ENCODE data around the gene HSD17B8.
A peak's percentile ranks its signal among the peaks of the same experiment; 100 is the strongest.
"Not testable (repeated sequence)": the region's sequence is repeated elsewhere in the genome, so short reads cannot be mapped to it uniquely, and the experiment has no call there.

Gene HSD17B8

GRCh38 chr6:33205191-33206026, 954 bp downstream of the HSD17B8 start:
- no peak for DNase-seq (ENCODE audit: low read depth in 1 of 2, low spot score in 1 of 2)

GRCh38 chr6:33206027-33206863, 1.8 kb downstream of the HSD17B8 start:
- no peak for DNase-seq (ENCODE audit: low read depth in 1 of 2, low spot score in 1 of 2)

- no peak for DNase-seq (ENCODE audit: low read depth in 1 of 2, low spot score in 1 of 2)
Measured at GRCh38 chr6:33206864-33207551, 2.6 kb downstream of the HSD17B8 start.

GRCh38 chr6:33207552-33208090, 3.2 kb downstream of the HSD17B8 start:
- no peak for DNase-seq (ENCODE audit: low read depth in 1 of 2, low spot score in 1 of 2)

- DNase-seq (ENCODE audit: low read depth in 1 of 2, low spot score in 1 of 2), result peak; percentile 71 to 81
Measured at GRCh38 chr6:33208091-33208967, 3.9 kb downstream of the HSD17B8 start, which contains the start of gene RING1. Gene RING1, plus strand, starts transcription at chr6:33208500. Its CDS starts 323 bp downstream, at chr6:33208823.

- no peak for DNase-seq (ENCODE audit: low read depth in 1 of 2, low spot score in 1 of 2)
Measured at GRCh38 chr6:33209856-33210255, 5.4 kb downstream of the HSD17B8 start.

- no peak for DNase-seq (ENCODE audit: low read depth in 1 of 2, low spot score in 1 of 2)
Measured at GRCh38 chr6:33211136-33211535, 6.7 kb downstream of the HSD17B8 start.

- no peak for DNase-seq (ENCODE audit: low read depth in 1 of 2, low spot score in 1 of 2)
Measured at GRCh38 chr6:33211666-33212422, 7.4 kb downstream of the HSD17B8 start.

GRCh38 chr6:33212857-33213165, 8.4 kb downstream of the HSD17B8 start:
- DNase-seq (ENCODE audit: low read depth in 1 of 2, low spot score in 1 of 2), result no peak

- DNase-seq (ENCODE audit: low read depth in 1 of 2, low spot score in 1 of 2), result no peak
Measured at GRCh38 chr6:33213166-33213988, 8.9 kb downstream of the HSD17B8 start.

GRCh38 chr6:33213989-33214335, 9.5 kb downstream of the HSD17B8 start:
- no peak for DNase-seq (ENCODE audit: low read depth in 1 of 2, low spot score in 1 of 2)

- no peak for DNase-seq (ENCODE audit: low read depth in 1 of 2, low spot score in 1 of 2)
Measured at GRCh38 chr6:33215271-33216116, 11.0 kb downstream of the HSD17B8 start.

GRCh38 chr6:33216117-33216649, 11.7 kb downstream of the HSD17B8 start:
- no peak for DNase-seq (ENCODE audit: low read depth in 1 of 2, low spot score in 1 of 2)

GRCh38 chr6:33217246-33217645, 12.8 kb downstream of the HSD17B8 start:
- no peak for DNase-seq (ENCODE audit: low read depth in 1 of 2, low spot score in 1 of 2)

GRCh38 chr6:33217681-33218080, 13.2 kb downstream of the HSD17B8 start:
- DNase-seq (ENCODE audit: low read depth in 1 of 2, low spot score in 1 of 2), result no peak

GRCh38 chr6:33226503-33227120, 22.2 kb downstream of the HSD17B8 start:
- DNase-seq (ENCODE audit: low read depth in 1 of 2, low spot score in 1 of 2), result not testable (repeated sequence)

GRCh38 chr6:33235221-33235634, 30.8 kb downstream of the HSD17B8 start:
- no peak for DNase-seq (ENCODE audit: low read depth in 1 of 2, low spot score in 1 of 2)
